B cell (primary cell): ENCODE data around the gene PCBP3. TPM values are rescaled to one million over a fixed set of nuclear protein-coding genes. Genes with fewer than 3 reads are reported as not detected.

Experiments
- ATAC-seq: fragments of 200-7000 bp; cut with Tn5 transposase; one replicate; pipeline ENCODE4 v1.10.0; 2021; ENCODE audit warnings: low read depth, mild to moderate bottlenecking, moderate number of reproducible peaks, moderate library complexity
- CTCF ChIA-PET: fragments of 350-600 bp; sonication (Branson Sonifier 250); formaldehyde crosslinking; loops from one replicate; lab custom pipeline; 2021; ENCODE audit warnings: antibody characterized with exemption, inconsistent platforms; lab: Charles Lee
- POLR2A ChIA-PET: fragments of 350-600 bp; sonication (Branson Sonifier 250); formaldehyde crosslinking; loops from one replicate; lab custom pipeline; 2021; ENCODE audit warnings: antibody characterized with exemption; lab: Charles Lee
- DNase-seq: peaks from one replicate; pipeline ENCODE4 v3.0.0; 2013
- H2AFZ ChIP-seq: 2 replicates; pipeline ENCODE4 v1.6.1; 2012; ENCODE audit warnings: mild to moderate bottlenecking, low read depth, low read length; ENCODE audit not compliant: insufficient read depth, poor library complexity, severe bottlenecking
- H3K27ac ChIP-seq, 2 donors: 1 replicate in 1 of 2; 2 replicates in 1 of 2; pipeline ENCODE4 v1.5.1; 2012 to 2013; ENCODE audit warnings: low read length in 2 of 2, mild to moderate bottlenecking in 2 of 2, moderate library complexity in 1 of 2
- H3K27me3 ChIP-seq, 4 experiments: fragments of 200-600 bp in 1 of 4; sonication (generic) in 1 of 4; replicated peaks in 1 of 4; 1 replicate in 2 of 4; 2 replicates in 2 of 4; pipeline versions ENCODE4 v1.6.1 to v1.7.0; 2013 to 2016; ENCODE audit warnings: low read length in 3 of 4, mild to moderate bottlenecking in 2 of 4, mixed read lengths in 1 of 4, moderate library complexity in 1 of 4; ENCODE audit not compliant: insufficient read depth in 4 of 4, control insufficient read depth in 3 of 4; ENCODE audit errors: control extremely low read depth in 1 of 4
- H3K36me3 ChIP-seq, 2 experiments: replicated peaks in 1 of 2; 1 replicate in 1 of 2; 2 replicates in 1 of 2; pipeline versions ENCODE4 v1.6.1 to v1.7.1; 2013; ENCODE audit warnings: low read length in 1 of 2; ENCODE audit not compliant: insufficient read depth in 2 of 2, control insufficient read depth in 1 of 2; ENCODE audit errors: control extremely low read depth in 1 of 2, extremely low read depth in 1 of 2
- H3K4me1 ChIP-seq, 2 donors: fragments of 200-600 bp in 1 of 2; sonication (generic) in 1 of 2; 1 replicate in 1 of 2; 2 replicates in 1 of 2; pipeline versions ENCODE4 v1.5.1 to v1.6.1; 2013 to 2017; ENCODE audit warnings: low read length in 2 of 2; ENCODE audit not compliant: control insufficient read depth in 2 of 2, insufficient read depth in 2 of 2
- H3K4me2 ChIP-seq: replicated peaks from 2 replicates; pipeline ENCODE3; 2012; ENCODE audit warnings: mild to moderate bottlenecking, low read depth, low read length; ENCODE audit not compliant: poor library complexity, severe bottlenecking
- H3K4me3 ChIP-seq, 5 experiments: fragments of 200-600 bp in 1 of 5; sonication (generic) in 1 of 5; 1 replicate in 3 of 5; 2 replicates in 2 of 5; pipeline versions ENCODE4 v1.5.1 to v1.7.0; 2011 to 2016; ENCODE audit warnings: low read length in 4 of 5, mild to moderate bottlenecking in 4 of 5, low read depth in 2 of 5, control low read depth in 1 of 5, moderate library complexity in 1 of 5; ENCODE audit not compliant: insufficient read depth in 1 of 5; ENCODE audit errors: control extremely low read depth in 1 of 5, extremely low read depth in 1 of 5
- H3K79me2 ChIP-seq: fragments of 200-600 bp; sonication (generic); one replicate; pipeline ENCODE4 v1.6.0; 2016; ENCODE audit warnings: low read length; ENCODE audit not compliant: control insufficient read depth, insufficient read depth
- H3K9ac ChIP-seq: fragments of 200-600 bp; sonication (generic); 2 replicates; pipeline ENCODE4 v1.6.1; 2017; ENCODE audit warnings: mild to moderate bottlenecking, low read length, moderate library complexity
- H3K9me3 ChIP-seq, 3 donors: one replicate each; pipeline versions ENCODE4 v1.6.1 to v1.7.1; 2013; ENCODE audit warnings: low read length in 2 of 3; ENCODE audit not compliant: control insufficient read depth in 2 of 3, insufficient read depth in 1 of 3; ENCODE audit errors: control extremely low read depth in 1 of 3
- H4K20me1 ChIP-seq: 2 replicates; pipeline ENCODE4 v1.6.0; 2012; ENCODE audit warnings: mild to moderate bottlenecking, low read length; ENCODE audit not compliant: insufficient read depth, control insufficient read depth, poor library complexity, severe bottlenecking
- H3K27ac Mint-ChIP-seq: one replicate; pipeline ENCODE4 v1.8.0; 2021; ENCODE audit warnings: mixed read lengths
- H3K27me3 Mint-ChIP-seq: one replicate; pipeline ENCODE4 v1.8.0; 2021; ENCODE audit warnings: mixed read lengths
- H3K4me1 Mint-ChIP-seq: one replicate; pipeline ENCODE4 v1.8.0; 2021; ENCODE audit warnings: mixed read lengths
- H3K4me3 Mint-ChIP-seq: one replicate; pipeline ENCODE4 v1.8.0; 2021; ENCODE audit warnings: mixed read lengths
- H3K9me3 Mint-ChIP-seq: one replicate; pipeline ENCODE4 v1.8.0; 2022; ENCODE audit warnings: mixed read lengths; ENCODE audit not compliant: insufficient read depth
- CTCF ChIP-seq: fragments of 200-600 bp; IDR thresholded peaks from one replicate; pipeline ENCODE4 v1.8.0; 2022; ENCODE audit warnings: antibody characterized with exemption, mild to moderate bottlenecking
- EZH2 ChIP-seq: IDR thresholded peaks from 2 replicates; pipeline ENCODE4 v1.6.1; 2012; ENCODE audit warnings: borderline replicate concordance, low read depth, mild to moderate bottlenecking, moderate library complexity, low read length; ENCODE audit not compliant: insufficient read depth, poor library complexity, severe bottlenecking
- WGBS: methylation state at CpG from one replicate; pipeline ENCODE4 v1.1.5; 2013; ENCODE audit warnings: missing lambda C conversion rate; ENCODE audit not compliant: insufficient coverage; 5-methylcytosine and 5-hydroxymethylcytosine counted together
- intact Hi-C: fragments of 100-400 bp; cut with micrococcal nuclease; formaldehyde crosslinking; loops from one replicate; pipeline ENCODE4 v1.10.0; 2022
- polyA plus RNA-seq: library from polyadenylated mRNA; depleted of rRNA; stranded (reverse); fragments of >200 nt; gene quantifications from 2 replicates; pipeline ENCODE4 v1.2.3, GENCODE V29; 2012
- total RNA-seq, 2 donors: library from RNA; stranded (reverse); fragments of 120-200 nt in 1 of 2; gene quantifications; 1 replicate in 1 of 2; 2 replicates in 1 of 2; pipeline versions ENCODE4 v1.2.3 to v1.2.4, GENCODE V29; 2013 to 2022

PCBP3 gene
- total and polyA plus RNA-seq, 2 donors (not counting 1 experiment from before 2014, with no cell fraction given), result 0.45 to 2.7 TPM

GRCh38 chr21:45763506-45763905 lies 120.0 kb downstream of the PCBP3 start:
- ATAC-seq (no peak), DNase-seq (no peak)
- Histone ChIP-seq H3K9me3 (no peaks in the 10 kb centered on the region), H3K4me2 (no peak overlapping the region), H3K36me3 (no peaks in the 10 kb centered on the region), H3K4me3 (no peak overlapping the region), H3K27me3 (no peaks in the 10 kb centered on the region), H2AFZ (no peak overlapping the region), H4K20me1 (no peaks in the 10 kb centered on the region), H3K9ac (no peak overlapping the region), H3K79me2 (no peaks in the 10 kb centered on the region), H3K27ac (no peak overlapping the region), H3K4me1 (no peaks in the 10 kb centered on the region)
- ChIA-PET CTCF (no interaction called here), POLR2A (no interaction called here)
- H3K27ac Mint-ChIP-seq, result no peak overlapping the region
- intact Hi-C loops, result no loop called here
- no peaks in the 10 kb centered on the region for H3K9me3 Mint-ChIP-seq
- H3K27me3 Mint-ChIP-seq, result peaks cover 3% of the 10 kb centered on the region
- 95% methylated on average over 18 of the region's 20 CpGs for WGBS
- no peaks in the 10 kb centered on the region for H3K4me1 Mint-ChIP-seq
- no peak overlapping the region for H3K4me3 Mint-ChIP-seq
- no peak for TF ChIP-seq EZH2
- no peak for TF ChIP-seq CTCF

- no peaks in the 10 kb centered on the region for H3K36me3 ChIP-seq
- H4K20me1 ChIP-seq, result no peaks in the 10 kb centered on the region
- no peaks in the 10 kb centered on the region for H3K9me3 Mint-ChIP-seq
- H3K27ac Mint-ChIP-seq, result no peak overlapping the region
- no peak overlapping the region for H3K9ac ChIP-seq
- no peaks in the 10 kb centered on the region for H3K79me2 ChIP-seq
- ATAC-seq, result no peak
- DNase-seq, result no peak
- no peaks in the 10 kb centered on the region for H3K27me3 ChIP-seq
- no peak overlapping the region for H3K4me3 Mint-ChIP-seq
- H3K4me1 ChIP-seq, result no peaks in the 10 kb centered on the region
- H3K4me2 ChIP-seq, result no peak overlapping the region
- WGBS, result 98% methylated on average over 9 of the region's 9 CpGs
- no peak overlapping the region for H2AFZ ChIP-seq
- H3K27me3 Mint-ChIP-seq, result peaks cover 3% of the 10 kb centered on the region
- CTCF ChIA-PET, result no interaction called here
- H3K4me1 Mint-ChIP-seq, result no peaks in the 10 kb centered on the region
- intact Hi-C loops, result no loop called here
- no peaks in the 10 kb centered on the region for H3K9me3 ChIP-seq
- H3K27ac ChIP-seq, result no peak overlapping the region
- TF ChIP-seq CTCF (no peak), EZH2 (no peak)
- POLR2A ChIA-PET, result no interaction called here
- H3K4me3 ChIP-seq, result no peak overlapping the region
Measured at GRCh38 chr21:45764792-45765191, 121.3 kb downstream of the PCBP3 start.
